ENCODE results near the gene HOXB3. TPM values are rescaled to one million over a fixed set of nuclear protein-coding genes. Genes with fewer than 3 reads are reported as not detected.

Gene HOXB3
- total and polyA plus RNA-seq, 2 donors (not counting 1 experiment from before 2014, with no cell fraction given), result 15.7 to 28.6 TPM

GRCh38 chr17:48604770-48605329, 14.8 kb upstream of the HOXB3 start, which contains the start of gene HOXB6:
Gene HOXB6, minus strand, starts transcription at chr17:48604986. Its CDS starts 6,836 bp downstream, at chr17:48598150.
- H3K27ac ChIP-seq (ENCODE audit: insufficient read depth, low read length), result peak within 1 kb of the TSS; percentile 16
- peak within 1 kb of the TSS; percentile 7 to 55 (median 34) for H3K4me3 ChIP-seq (replicated peaks in 1 of 4; ENCODE audit: control extremely low read depth in 1 of 4, insufficient read depth in 1 of 4, low read depth in 3 of 4, low read length in 4 of 4)
- no peaks in the 10 kb centered on the region for H3K9me3 ChIP-seq (ENCODE audit: control insufficient read depth, insufficient read depth, low read depth, low read length)
- no peak within 1 kb of the TSS for H2AFZ ChIP-seq (ENCODE audit: low read length)
- TF ChIP-seq, protein P1, sequence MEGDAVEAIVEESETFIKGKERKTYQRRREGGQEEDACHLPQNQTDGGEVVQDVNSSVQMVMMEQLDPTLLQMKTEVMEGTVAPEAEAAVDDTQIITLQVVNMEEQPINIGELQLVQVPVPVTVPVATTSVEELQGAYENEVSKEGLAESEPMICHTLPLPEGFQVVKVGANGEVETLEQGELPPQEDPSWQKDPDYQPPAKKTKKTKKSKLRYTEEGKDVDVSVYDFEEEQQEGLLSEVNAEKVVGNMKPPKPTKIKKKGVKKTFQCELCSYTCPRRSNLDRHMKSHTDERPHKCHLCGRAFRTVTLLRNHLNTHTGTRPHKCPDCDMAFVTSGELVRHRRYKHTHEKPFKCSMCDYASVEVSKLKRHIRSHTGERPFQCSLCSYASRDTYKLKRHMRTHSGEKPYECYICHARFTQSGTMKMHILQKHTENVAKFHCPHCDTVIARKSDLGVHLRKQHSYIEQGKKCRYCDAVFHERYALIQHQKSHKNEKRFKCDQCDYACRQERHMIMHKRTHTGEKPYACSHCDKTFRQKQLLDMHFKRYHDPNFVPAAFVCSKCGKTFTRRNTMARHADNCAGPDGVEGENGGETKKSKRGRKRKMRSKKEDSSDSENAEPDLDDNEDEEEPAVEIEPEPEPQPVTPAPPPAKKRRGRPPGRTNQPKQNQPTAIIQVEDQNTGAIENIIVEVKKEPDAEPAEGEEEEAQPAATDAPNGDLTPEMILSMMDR (conservative IDR thresholded peaks at IDR 0.05 in 1 of 2, IDR thresholded peaks at IDR 0.05 in 1 of 2; ENCODE audit: low read depth in 1 of 2, low read length in 2 of 2), result no peak
- TF ChIP-seq EZH2 (IDR thresholded peaks at IDR 0.05; ENCODE audit: low read length, missing control alignments), result no peak
- H3K36me3 ChIP-seq (ENCODE audit: control insufficient read depth, insufficient read depth, low read length), result peaks cover 6% of the 10 kb centered on the region
- peaks cover 48% of the 10 kb centered on the region for H3K79me2 ChIP-seq (ENCODE audit: control insufficient read depth, insufficient read depth, low read length)
- no peaks in the 10 kb centered on the region for H3K27me3 ChIP-seq (ENCODE audit: control insufficient read depth, insufficient read depth, low read length)
- DNase-seq (ENCODE audit: low read depth in 2 of 2), result no peak
- H3K9ac ChIP-seq (ENCODE audit: insufficient read depth, low read length), result peak within 1 kb of the TSS; percentile 35
- H4K20me1 ChIP-seq (ENCODE audit: control insufficient read depth, extremely low read depth, insufficient read depth, low read length), result no peaks in the 10 kb centered on the region
- H3K4me1 ChIP-seq (ENCODE audit: control insufficient read depth, extremely low read depth, insufficient read depth, low read length), result peaks cover 8% of the 10 kb centered on the region
- H3K4me2 ChIP-seq (ENCODE audit: extremely low read depth, insufficient read depth, low read length), result peak within 1 kb of the TSS; percentile 11

DNA sequence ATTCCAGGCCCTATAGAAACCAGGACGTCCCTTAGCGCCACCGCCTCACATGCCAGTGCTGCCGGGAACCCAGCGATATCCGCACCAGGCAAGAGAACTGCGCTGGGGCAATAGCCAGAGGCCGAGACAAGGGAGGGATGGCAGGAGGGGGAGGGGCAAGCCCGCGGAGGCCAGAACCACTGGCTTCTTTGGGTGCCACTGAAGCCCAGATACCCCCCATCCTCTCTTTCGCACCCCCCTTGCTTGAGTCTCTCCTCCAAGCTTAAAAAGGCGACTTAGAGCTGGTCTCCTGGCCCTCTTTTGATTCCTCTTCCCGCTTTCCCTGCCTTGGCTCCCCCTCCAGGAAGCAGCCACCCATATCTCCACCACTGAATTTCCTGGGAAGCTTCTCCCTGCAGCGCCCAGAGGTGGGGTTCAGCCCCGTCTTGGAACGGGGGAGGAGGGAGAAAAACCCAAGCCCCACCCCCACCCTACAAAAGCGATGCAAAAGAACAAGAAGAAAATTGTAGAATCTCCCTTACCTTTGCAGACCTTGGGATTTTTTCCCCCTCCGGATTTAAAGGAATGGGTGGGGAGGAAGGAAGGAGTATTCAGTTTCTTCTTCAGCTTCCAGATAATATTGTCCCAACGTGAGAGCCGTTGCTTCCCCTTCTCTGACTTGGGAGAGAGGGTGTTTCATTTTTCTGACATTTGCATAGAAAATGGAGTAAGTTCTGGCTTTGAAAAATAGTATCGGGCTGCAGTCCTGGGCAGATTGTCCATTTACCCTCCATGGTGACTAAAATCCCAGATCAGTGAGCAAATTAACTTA, 14.1 kb upstream of the HOXB3 start:
- peaks cover 49% of the 10 kb centered on the region for H3K79me2 ChIP-seq (ENCODE audit: control insufficient read depth, insufficient read depth, low read length)

More for the DNA sequence above, 14.1 kb upstream of the HOXB3 start:
- H3K4me3 ChIP-seq (replicated peaks in 1 of 4; ENCODE audit: control extremely low read depth in 1 of 4, insufficient read depth in 1 of 4, low read depth in 3 of 4, low read length in 4 of 4), result peak overlapping the region; percentile 7 to 55 (median 34)
- peaks cover 4% of the 10 kb centered on the region for H3K4me1 ChIP-seq (ENCODE audit: control insufficient read depth, extremely low read depth, insufficient read depth, low read length)
- no peak overlapping the region for H2AFZ ChIP-seq (ENCODE audit: low read length)
- H3K9me3 ChIP-seq (ENCODE audit: control insufficient read depth, insufficient read depth, low read depth, low read length), result no peaks in the 10 kb centered on the region
- no peak for DNase-seq (ENCODE audit: low read depth in 2 of 2)
- peak overlapping the region; percentile 11 for H3K4me2 ChIP-seq (ENCODE audit: extremely low read depth, insufficient read depth, low read length)
- no peak overlapping the region for H3K27ac ChIP-seq (ENCODE audit: insufficient read depth, low read length)
- H3K27me3 ChIP-seq (ENCODE audit: control insufficient read depth, insufficient read depth, low read length), result no peaks in the 10 kb centered on the region
- H4K20me1 ChIP-seq (ENCODE audit: control insufficient read depth, extremely low read depth, insufficient read depth, low read length), result no peaks in the 10 kb centered on the region
- TF ChIP-seq EZH2 (IDR thresholded peaks at IDR 0.05; ENCODE audit: low read length, missing control alignments), result no peak
- TF ChIP-seq, protein P1 (conservative IDR thresholded peaks at IDR 0.05 in 1 of 2, IDR thresholded peaks at IDR 0.05 in 1 of 2; ENCODE audit: low read depth in 1 of 2, low read length in 2 of 2), result no peak
- H3K9ac ChIP-seq (ENCODE audit: insufficient read depth, low read length), result peak overlapping the region; percentile 35
- H3K36me3 ChIP-seq (ENCODE audit: control insufficient read depth, insufficient read depth, low read length), result peaks cover 6% of the 10 kb centered on the region

Measured in fibroblast of lung (primary cell).